ENCODE measurements around the gene CTNNB1.

CTNNB1 gene

DNA sequence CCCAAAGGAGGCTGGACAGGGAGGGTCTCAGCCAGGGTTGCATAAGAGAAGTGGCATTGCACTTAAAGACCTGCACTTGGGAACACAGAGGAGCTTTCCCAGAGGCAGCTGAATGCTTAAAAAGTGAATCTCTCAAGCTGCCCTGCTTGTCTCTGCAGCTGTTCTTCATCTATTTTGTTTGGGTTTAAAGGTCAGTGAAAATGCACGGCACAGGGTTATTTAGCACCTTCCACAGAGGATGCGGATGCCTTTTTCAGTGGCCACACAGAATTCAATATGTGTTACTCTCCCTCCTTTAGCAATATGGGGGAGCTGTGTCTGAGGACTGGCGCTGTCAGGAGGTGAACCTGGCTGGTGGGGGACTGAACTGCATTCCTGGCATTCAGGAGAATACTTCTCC is 22.7 kb upstream of the CTNNB1 start:
- no peak overlapping the region for H3K4me3 ChIP-seq (ENCODE audit: low read depth, low read length)
- no peak for DNase-seq (ENCODE audit: low read depth)
- TF ChIP-seq, protein P1, sequence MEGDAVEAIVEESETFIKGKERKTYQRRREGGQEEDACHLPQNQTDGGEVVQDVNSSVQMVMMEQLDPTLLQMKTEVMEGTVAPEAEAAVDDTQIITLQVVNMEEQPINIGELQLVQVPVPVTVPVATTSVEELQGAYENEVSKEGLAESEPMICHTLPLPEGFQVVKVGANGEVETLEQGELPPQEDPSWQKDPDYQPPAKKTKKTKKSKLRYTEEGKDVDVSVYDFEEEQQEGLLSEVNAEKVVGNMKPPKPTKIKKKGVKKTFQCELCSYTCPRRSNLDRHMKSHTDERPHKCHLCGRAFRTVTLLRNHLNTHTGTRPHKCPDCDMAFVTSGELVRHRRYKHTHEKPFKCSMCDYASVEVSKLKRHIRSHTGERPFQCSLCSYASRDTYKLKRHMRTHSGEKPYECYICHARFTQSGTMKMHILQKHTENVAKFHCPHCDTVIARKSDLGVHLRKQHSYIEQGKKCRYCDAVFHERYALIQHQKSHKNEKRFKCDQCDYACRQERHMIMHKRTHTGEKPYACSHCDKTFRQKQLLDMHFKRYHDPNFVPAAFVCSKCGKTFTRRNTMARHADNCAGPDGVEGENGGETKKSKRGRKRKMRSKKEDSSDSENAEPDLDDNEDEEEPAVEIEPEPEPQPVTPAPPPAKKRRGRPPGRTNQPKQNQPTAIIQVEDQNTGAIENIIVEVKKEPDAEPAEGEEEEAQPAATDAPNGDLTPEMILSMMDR (IDR thresholded peaks at IDR 0.05; ENCODE audit: control insufficient read depth, extremely low read depth, insufficient read depth): no peak

DNA sequence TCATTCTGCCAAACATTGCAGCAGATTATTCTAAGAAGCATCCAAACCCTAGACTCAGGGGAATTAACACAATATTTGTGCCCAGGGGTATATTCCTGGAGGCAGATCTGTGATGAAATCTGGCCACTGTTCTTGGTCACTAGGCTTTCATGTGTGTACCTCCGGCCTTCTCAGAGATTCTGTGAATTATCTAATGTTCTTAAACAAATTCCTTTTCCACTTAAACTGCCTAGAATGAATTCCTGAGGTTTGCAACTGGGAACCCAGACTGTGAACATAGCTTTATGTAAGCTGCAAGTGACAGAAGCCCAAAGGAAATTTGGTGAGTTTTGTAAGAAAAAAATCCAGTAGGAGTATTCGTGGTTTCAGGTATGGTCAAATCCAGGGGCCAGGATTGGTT is 20.7 kb upstream of the CTNNB1 start:
- no peak overlapping the region for H3K4me3 ChIP-seq (ENCODE audit: low read depth, low read length)
- TF ChIP-seq, protein P1 (IDR thresholded peaks at IDR 0.05; ENCODE audit: control insufficient read depth, extremely low read depth, insufficient read depth): no peak
- no peak for DNase-seq (ENCODE audit: low read depth)

DNA sequence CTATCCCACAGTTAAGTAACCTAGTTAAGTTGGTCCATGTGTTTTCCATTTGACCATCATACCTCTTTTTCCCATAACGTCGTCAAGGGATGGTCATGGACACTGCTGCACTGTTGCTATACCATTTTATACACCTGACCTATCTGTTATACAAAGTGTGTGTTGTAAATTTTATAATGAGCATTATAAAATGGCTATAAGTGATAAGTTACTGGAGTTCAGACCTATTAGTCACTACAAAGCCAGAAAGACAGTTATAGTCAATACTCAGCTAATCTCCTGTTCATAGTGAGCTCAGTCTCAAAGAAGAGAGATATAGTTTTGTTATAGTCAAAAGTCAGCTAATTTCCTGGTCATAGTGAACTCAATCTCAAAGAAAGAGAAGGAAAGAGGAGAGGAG is 18.9 kb upstream of the CTNNB1 start:
- no peak overlapping the region for H3K4me3 ChIP-seq (ENCODE audit: low read depth, low read length)
- no peak for DNase-seq (ENCODE audit: low read depth)
- TF ChIP-seq, protein P1 (IDR thresholded peaks at IDR 0.05; ENCODE audit: control insufficient read depth, extremely low read depth, insufficient read depth): no peak

DNA sequence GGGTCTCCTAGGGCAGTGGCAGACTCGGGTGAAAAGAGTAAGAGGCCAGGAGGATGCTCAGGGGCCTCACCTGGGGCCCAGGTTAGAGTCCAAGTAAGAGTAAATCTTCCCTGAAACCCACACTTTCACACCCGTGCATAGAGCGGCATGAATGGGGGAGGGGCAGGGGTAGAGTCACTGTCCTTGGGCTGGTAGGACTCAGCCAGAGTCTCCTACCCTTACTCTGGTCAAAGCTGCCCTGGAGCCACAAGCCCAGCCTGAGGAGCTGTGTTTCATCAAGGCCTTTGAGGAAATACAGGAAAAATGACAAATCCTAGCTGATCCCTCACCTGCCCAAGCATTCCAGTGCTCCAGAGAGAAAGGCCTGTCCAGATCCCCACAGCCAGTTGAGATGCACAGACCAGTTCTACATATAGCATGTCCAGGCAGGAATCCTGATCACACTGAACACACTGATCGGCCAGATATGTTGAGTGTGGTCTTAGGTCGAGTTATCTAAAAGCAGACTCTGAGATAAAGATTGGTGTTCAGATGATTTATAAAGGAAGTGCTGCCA is 16.7 kb upstream of the CTNNB1 start:
- no peak for DNase-seq (ENCODE audit: low read depth)
- TF ChIP-seq, protein P1 (IDR thresholded peaks at IDR 0.05; ENCODE audit: control insufficient read depth, extremely low read depth, insufficient read depth): no peak
- H3K4me3 ChIP-seq (ENCODE audit: low read depth, low read length): no peak overlapping the region

DNA sequence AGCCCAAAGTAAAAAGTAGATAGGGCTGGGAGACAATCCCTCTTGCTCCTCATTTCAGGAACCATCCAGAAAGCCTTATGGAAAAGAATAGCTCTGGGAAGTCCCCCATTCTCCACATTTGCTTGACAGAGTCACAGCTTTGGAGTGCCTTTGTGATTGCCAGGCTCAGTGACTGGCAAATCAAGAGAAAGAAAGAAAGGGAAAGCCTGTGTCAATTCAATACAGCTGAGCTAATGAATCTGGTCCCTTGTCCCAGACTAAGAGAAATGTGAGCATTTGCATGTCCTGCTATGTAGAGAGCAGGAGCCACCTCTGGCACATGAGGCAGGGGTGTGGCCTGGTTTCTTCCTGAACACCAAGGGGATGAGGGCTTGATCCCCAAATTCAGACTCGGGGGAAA is 14.9 kb upstream of the CTNNB1 start:
- H3K4me3 ChIP-seq (ENCODE audit: low read depth, low read length): no peak overlapping the region
- DNase-seq (ENCODE audit: low read depth): no peak
- TF ChIP-seq, protein P1 (IDR thresholded peaks at IDR 0.05; ENCODE audit: control insufficient read depth, extremely low read depth, insufficient read depth): no peak

DNA sequence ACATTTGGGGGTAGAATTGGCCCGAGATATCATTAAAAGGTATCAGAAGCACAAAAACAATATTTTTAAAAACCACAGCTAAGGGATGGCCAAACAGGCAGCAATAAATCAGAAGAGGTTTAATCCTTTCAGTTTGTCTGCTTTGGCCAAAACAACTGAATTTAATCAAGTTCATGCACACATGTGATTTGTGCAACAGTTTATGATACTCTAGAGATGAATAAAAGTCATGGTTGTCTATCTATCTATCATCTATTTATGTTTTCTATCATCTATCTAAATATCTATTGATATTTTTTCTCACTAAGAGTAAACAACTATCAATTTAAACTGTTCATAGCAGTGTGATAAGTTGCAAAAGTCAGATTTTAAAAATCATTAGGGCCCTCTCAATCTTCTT is 13.0 kb upstream of the CTNNB1 start:
- no peak for DNase-seq (ENCODE audit: low read depth)
- TF ChIP-seq, protein P1 (IDR thresholded peaks at IDR 0.05; ENCODE audit: control insufficient read depth, extremely low read depth, insufficient read depth): no peak
- H3K4me3 ChIP-seq (ENCODE audit: low read depth, low read length): no peak overlapping the region

DNA sequence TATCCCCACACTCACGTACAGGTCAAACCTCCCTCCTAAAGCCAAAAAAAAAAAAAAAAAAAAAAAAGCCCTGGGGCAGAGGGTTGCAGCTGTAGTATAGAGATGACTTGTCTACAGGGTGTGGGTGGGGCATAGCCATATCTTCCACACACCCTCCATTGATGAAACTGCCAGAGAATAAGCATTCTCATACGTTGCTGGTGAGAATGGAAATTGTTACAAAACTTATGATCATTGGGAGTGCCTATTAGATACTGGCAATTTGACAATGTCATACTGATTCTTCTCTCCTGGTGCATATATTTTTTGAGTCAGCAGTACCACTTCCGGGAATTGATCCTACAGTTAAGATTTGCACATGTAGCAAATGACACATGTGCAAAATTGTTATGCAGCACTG is 11.0 kb upstream of the CTNNB1 start:
- DNase-seq (ENCODE audit: low read depth): no peak
- TF ChIP-seq, protein P1 (IDR thresholded peaks at IDR 0.05; ENCODE audit: control insufficient read depth, extremely low read depth, insufficient read depth): no peak

More for the DNA sequence above, 11.0 kb upstream of the CTNNB1 start:
- H3K4me3 ChIP-seq (ENCODE audit: low read depth, low read length): no peak overlapping the region
